ENCODE data around the gene HINFP.

- TF ChIP-seq CTCF (IDR thresholded peaks at IDR 0.05) (no peak), POLR2A (IDR thresholded peaks at IDR 0.05) (no peak)
These were observed 27.2 kb upstream of the HINFP start for GRCh38 chr11:119093942-119094815.

All from right lobe of liver (tissue), 4 donors.